Skeletal muscle tissue (tissue), 4 donors: Measurements from ENCODE around the gene C1R. TPM values are rescaled to one million over a fixed set of nuclear protein-coding genes. Genes with fewer than 3 reads are reported as not detected.

Experiments used
- H3K27ac ChIP-seq: one replicate; pipeline ENCODE4 v1.7.0; 2013; ENCODE audit warnings: mild to moderate bottlenecking, low read depth, low read length, inconsistent platforms
- H3K27me3 ChIP-seq, 3 donors: one replicate each; pipeline ENCODE4 v1.7.0; 2013; ENCODE audit warnings: low read length in 3 of 3; ENCODE audit not compliant: control insufficient read depth in 3 of 3, insufficient read depth in 3 of 3
- H3K36me3 ChIP-seq, 3 donors: one replicate each; pipeline ENCODE4 v1.7.0; 2013; ENCODE audit warnings: low read length in 3 of 3; ENCODE audit not compliant: control insufficient read depth in 3 of 3, insufficient read depth in 3 of 3
- H3K4me1 ChIP-seq, 3 donors: one replicate each; pipeline ENCODE4 v1.7.0; 2013; ENCODE audit warnings: low read length in 3 of 3, mild to moderate bottlenecking in 3 of 3; ENCODE audit not compliant: control insufficient read depth in 3 of 3, insufficient read depth in 3 of 3
- H3K4me3 ChIP-seq, 3 donors: one replicate each; pipeline ENCODE4 v1.7.0; 2013; ENCODE audit warnings: low read length in 3 of 3
- H3K9ac ChIP-seq, 3 donors: one replicate each; pipeline ENCODE4 v1.7.0; 2013; ENCODE audit warnings: low read length in 3 of 3, mild to moderate bottlenecking in 3 of 3, moderate library complexity in 2 of 3, low read depth in 1 of 3
- H3K9me3 ChIP-seq, 3 donors: one replicate each; pipeline ENCODE4 v1.7.0; 2013; ENCODE audit warnings: low read length in 3 of 3; ENCODE audit not compliant: control insufficient read depth in 3 of 3
- total RNA-seq: library from RNA; depleted of rRNA; stranded (reverse); fragments of >200 nt; gene quantifications from one replicate; pipeline ENCODE4 v1.2.3, GENCODE V29; 2014
- donor health status: Osteomylitis.

C1R gene
- total RNA-seq, 1 donor from 2014 or later = 76.7 TPM

DNA sequence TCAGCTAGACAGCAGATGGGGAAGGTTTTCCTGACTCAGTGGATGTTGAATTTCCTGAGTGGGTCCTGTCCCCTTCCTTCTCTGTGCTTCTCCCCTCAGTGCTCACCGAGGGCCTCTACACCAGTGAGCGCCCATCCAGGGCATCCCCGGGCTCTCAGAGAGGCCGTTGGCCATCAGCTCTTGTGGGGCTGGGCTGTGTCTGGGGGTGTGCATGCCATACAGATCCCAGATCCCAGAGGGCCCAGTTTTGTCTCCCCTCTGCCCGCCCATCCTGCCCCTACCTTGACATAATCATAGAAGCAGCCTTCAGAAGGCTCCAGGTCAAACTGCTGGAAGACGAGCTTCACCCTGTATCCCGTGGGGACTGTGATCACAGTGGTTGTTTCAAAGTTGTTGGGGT is 1.1 kb downstream of the C1R start:
- Histone ChIP-seq H3K4me1 (peaks cover 20 to 39% (median 24%) of the 10 kb centered on the region in 3 donors), H3K9ac (peak overlapping the region; percentile 45 to 79 (median 77)), H3K27me3 (no peaks in the 10 kb centered on the region), H3K36me3 (peaks cover 6 to 11% (median 10%) of the 10 kb centered on the region in 3 donors), H3K9me3 (no peaks in the 10 kb centered on the region), H3K4me3 (peak overlapping the region; percentile 64 to 88 (median 82)), H3K27ac (peak overlapping the region; percentile 82)

GRCh38 chr12:7090222-7090998 is 1.8 kb downstream of the C1R start:
- Histone ChIP-seq H3K27ac (peak overlapping the region; percentile 82), H3K4me3 (peak overlapping the region; percentile 41 to 88 (median 64)), H3K36me3 (peaks cover 12 to 17% (median 13%) of the 10 kb centered on the region in 3 donors), H3K9ac (peak overlapping the region; percentile 3 to 77 (median 45)), H3K9me3 (no peaks in the 10 kb centered on the region), H3K27me3 (no peaks in the 10 kb centered on the region), H3K4me1 (peaks cover 20 to 39% (median 24%) of the 10 kb centered on the region in 3 donors)

- Histone ChIP-seq H3K36me3 (peaks cover 20 to 25% (median 23%) of the 10 kb centered on the region in 3 donors), H3K9ac (no peak overlapping the region), H3K27ac (peak overlapping the region; percentile 13), H3K4me1 (peaks cover 20 to 39% (median 24%) of the 10 kb centered on the region in 3 donors), H3K4me3 (no peak overlapping the region), H3K27me3 (no peaks in the 10 kb centered on the region), H3K9me3 (no peaks in the 10 kb centered on the region)
Observed at GRCh38 chr12:7089196-7089871, 2.9 kb downstream of the C1R start.

DNA sequence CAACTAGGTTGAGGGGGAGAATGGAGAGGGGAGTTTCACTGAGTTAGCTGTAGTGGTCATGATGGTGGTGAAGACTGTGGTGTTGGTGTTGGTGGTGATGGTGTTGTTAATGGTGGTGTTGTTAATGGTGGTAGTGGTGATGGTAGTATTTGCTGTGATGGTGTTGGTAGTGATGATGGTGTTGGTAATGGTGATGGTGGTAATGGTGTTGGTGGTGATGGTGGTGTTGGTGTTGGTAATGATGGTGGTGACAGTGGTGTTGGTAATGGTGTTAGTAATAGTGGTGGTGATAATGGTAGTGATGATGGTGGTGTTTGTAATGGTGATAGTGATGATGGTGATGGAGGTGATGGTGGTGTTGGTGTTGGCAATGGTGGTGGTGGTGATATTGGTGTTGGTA is 9.1 kb downstream of the C1R start:
- no peaks in the 10 kb centered on the region for H3K4me1 ChIP-seq
- no peaks in the 10 kb centered on the region for H3K27me3 ChIP-seq
- no peak overlapping the region for H3K4me3 ChIP-seq
- H3K27ac ChIP-seq = no peak overlapping the region
- H3K36me3 ChIP-seq = peaks cover 21 to 43% (median 26%) of the 10 kb centered on the region in 3 donors
- H3K9ac ChIP-seq = no peak overlapping the region
- H3K9me3 ChIP-seq = no peaks in the 10 kb centered on the region

DNA sequence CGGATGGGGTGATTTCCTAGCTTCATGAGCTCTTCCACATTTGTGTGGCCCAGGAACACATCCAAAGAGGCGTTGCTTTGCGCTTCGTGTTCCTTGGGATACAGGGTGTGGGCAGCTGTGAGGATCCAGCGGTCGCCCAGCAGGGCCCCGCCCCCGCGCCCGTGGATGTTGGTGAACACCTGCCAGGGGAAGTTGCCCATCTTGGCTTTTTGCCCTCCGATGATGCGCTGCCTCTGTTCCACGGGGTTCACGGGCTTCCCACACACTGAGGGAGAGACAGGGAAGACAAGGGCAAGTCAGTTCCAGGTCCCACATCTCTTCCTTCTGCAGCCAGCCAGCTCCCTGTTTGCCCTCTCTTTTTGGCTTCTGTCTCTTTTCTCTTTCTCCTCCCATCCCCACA is 11.2 kb downstream of the C1R start:
- Histone ChIP-seq H3K4me3 (no peak overlapping the region), H3K4me1 (no peaks in the 10 kb centered on the region), H3K27me3 (no peaks in the 10 kb centered on the region), H3K27ac (no peak overlapping the region), H3K9ac (no peak overlapping the region), H3K9me3 (no peaks in the 10 kb centered on the region), H3K36me3 (peaks cover 21 to 35% (median 26%) of the 10 kb centered on the region in 3 donors)

DNA sequence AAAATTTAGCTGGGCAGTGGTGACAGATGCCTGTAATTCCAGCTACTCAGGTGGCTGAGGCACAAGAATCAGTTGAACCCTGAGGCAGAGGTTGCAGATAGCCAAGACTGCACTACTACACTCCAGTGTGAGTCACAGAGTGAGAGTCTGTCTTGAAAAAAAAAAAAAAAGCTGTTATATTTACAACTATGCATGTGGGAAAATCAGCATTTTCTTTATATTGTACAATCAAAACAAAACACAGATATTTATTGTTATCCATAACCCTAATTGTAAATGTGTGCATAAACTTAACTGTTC is 12.5 kb downstream of the C1R start:
- Histone ChIP-seq H3K4me3 (no peak overlapping the region), H3K27ac (peak overlapping the region; percentile 15), H3K9ac (peak overlapping the region in 1 of 3 donors; percentile 16), H3K4me1 (no peaks in the 10 kb centered on the region), H3K27me3 (no peaks in the 10 kb centered on the region), H3K36me3 (peaks cover 13 to 24% (median 14%) of the 10 kb centered on the region in 3 donors), H3K9me3 (no peaks in the 10 kb centered on the region)

- Histone ChIP-seq H3K36me3 (peaks cover 6 to 19% (median 7%) of the 10 kb centered on the region in 3 donors), H3K4me3 (no peak overlapping the region), H3K9me3 (no peaks in the 10 kb centered on the region), H3K27ac (no peak overlapping the region), H3K27me3 (no peaks in the 10 kb centered on the region), H3K4me1 (no peaks in the 10 kb centered on the region), H3K9ac (no peak overlapping the region)
Observed at GRCh38 chr12:7078163-7078562, 14.1 kb downstream of the C1R start.

DNA sequence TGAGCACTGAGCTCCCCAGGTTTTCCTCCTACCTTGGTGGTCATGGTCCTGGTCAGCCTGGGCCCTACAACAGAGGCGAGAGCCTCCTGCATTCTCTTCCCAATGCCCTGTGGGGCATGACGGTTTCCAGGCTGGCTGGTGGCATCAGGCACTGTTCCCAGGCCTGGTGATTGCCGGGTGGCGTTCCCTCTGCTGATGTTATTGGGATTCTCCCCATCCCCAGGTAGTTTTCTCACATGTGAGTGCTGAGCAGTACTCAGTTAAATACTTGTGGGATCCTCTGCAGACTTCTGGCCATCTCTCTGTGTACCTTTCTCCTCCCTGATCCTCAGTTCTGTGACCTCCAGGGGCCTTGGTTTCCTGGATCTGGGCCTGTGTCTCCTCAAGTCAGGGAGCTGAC is 15.8 kb downstream of the C1R start:
- Histone ChIP-seq H3K9ac (no peak overlapping the region), H3K9me3 (no peaks in the 10 kb centered on the region), H3K4me1 (no peaks in the 10 kb centered on the region), H3K27me3 (no peaks in the 10 kb centered on the region), H3K36me3 (peaks cover 0 to 7% (median 5%) of the 10 kb centered on the region in 3 donors), H3K4me3 (no peak overlapping the region), H3K27ac (no peak overlapping the region)

DNA sequence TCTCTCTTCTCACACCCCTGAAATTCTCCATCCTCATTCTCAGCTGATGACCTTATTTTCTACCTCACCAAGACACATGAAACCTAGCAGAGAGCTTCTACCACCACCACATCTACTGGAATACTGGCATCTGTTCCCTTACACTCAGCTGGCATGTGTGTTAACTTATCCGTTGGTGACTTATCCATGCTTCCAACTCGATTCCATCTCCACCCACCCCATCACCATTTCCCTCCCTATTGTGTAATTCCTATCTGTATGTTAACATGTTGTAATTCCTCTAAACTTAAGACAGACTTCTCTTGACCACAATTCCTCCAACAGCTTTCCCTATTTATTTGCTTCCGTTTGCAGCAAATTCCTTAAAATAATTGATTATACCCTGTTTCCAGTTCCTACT is 16.3 kb downstream of the C1R start:
- H3K4me3 ChIP-seq = no peak overlapping the region
- no peaks in the 10 kb centered on the region for H3K9me3 ChIP-seq
- no peak overlapping the region for H3K27ac ChIP-seq
- H3K27me3 ChIP-seq = no peaks in the 10 kb centered on the region
- H3K36me3 ChIP-seq = peaks cover 0 to 5% (median 4%) of the 10 kb centered on the region in 3 donors
- no peaks in the 10 kb centered on the region for H3K4me1 ChIP-seq
- H3K9ac ChIP-seq = no peak overlapping the region

- Histone ChIP-seq H3K9me3 (no peaks in the 10 kb centered on the region), H3K27ac (no peak overlapping the region), H3K4me3 (no peak overlapping the region), H3K4me1 (peaks cover 0 to 1% (median 0%) of the 10 kb centered on the region in 3 donors), H3K9ac (no peak overlapping the region), H3K27me3 (no peaks in the 10 kb centered on the region), H3K36me3 (peaks cover 0 to 3% (median under 1%) of the 10 kb centered on the region in 3 donors)
Observed at GRCh38 chr12:7075518-7075917, 16.7 kb downstream of the C1R start.
